Prostate gland (tissue), 2 donors: ENCODE measurements around the gene CCND1. TPM values are rescaled to one million over a fixed set of nuclear protein-coding genes. Genes with fewer than 3 reads are reported as not detected.

Experiments
- DNase-seq: peaks from one replicate; pipeline ENCODE4 v3.0.0-alpha.2; 2019; ENCODE audit warnings: low spot score
- H3K27ac ChIP-seq, 2 donors: fragments of 200-600 bp; sonication (generic); 2 replicates each; pipeline ENCODE4 v1.5.1; 2017 to 2019
- H3K27me3 ChIP-seq: fragments of 200-600 bp; sonication (generic); replicated peaks from 2 replicates; pipeline ENCODE4 v1.5.1; 2019; ENCODE audit not compliant: insufficient read depth
- H3K36me3 ChIP-seq, 2 donors: fragments of 200-600 bp; sonication (generic); 1 replicate in 1 of 2; 2 replicates in 1 of 2; pipeline versions ENCODE4 v1.5.1 to v1.8.1; 2017 to 2019
- H3K4me1 ChIP-seq: fragments of 200-600 bp; sonication (generic); replicated peaks from 2 replicates; pipeline ENCODE4 v1.5.1; 2019
- H3K4me3 ChIP-seq, 2 donors: fragments of 200-600 bp; sonication (generic); 2 replicates each; pipeline ENCODE4 v1.5.1; 2017 to 2019
- H3K9me3 ChIP-seq: fragments of 200-600 bp; sonication (generic); 2 replicates; pipeline ENCODE4 v1.5.1; 2017
- CTCF ChIP-seq, 4 experiments: fragments of 200-600 bp in 2 of 4; fragments of 450-650 bp in 2 of 4; sonication (generic) in 2 of 4; IDR thresholded peaks; 1 replicate in 3 of 4; 2 replicates in 1 of 4; pipeline ENCODE4 v1.5.1; 2016 to 2019; ENCODE audit warnings: antibody characterized with exemption in 4 of 4, mild to moderate bottlenecking in 2 of 4, moderate library complexity in 2 of 4
- POLR2A ChIP-seq: fragments of 450-650 bp; IDR thresholded peaks from one replicate; pipeline ENCODE4 v1.6.1; 2016; ENCODE audit warnings: antibody characterized with exemption, mild to moderate bottlenecking
- POLR2AphosphoS5 ChIP-seq: sonication (generic); formaldehyde crosslinking; IDR thresholded peaks from one replicate; pipeline ENCODE4 v1.6.1; 2017; ENCODE audit warnings: antibody characterized with exemption
- WGBS: methylation state at CpG from one replicate; pipeline ENCODE4 v1.1.5; 2018; 5-methylcytosine and 5-hydroxymethylcytosine counted together
- intact Hi-C: fragments of 100-400 bp; cut with DNase I; formaldehyde crosslinking; loops from one replicate; pipeline ENCODE4 v1.14.2; 2022
- total RNA-seq, 2 donors: library from RNA; depleted of rRNA; stranded (reverse); fragments of >200 nt; gene quantifications; one replicate each; pipeline ENCODE4 v1.1.0, GENCODE V29; 2016

Gene CCND1
- total RNA-seq, 2 donors from 2014 or later = 69.2 to 188 TPM

GRCh38 chr11:69697861-69698260 lies 56.9 kb downstream of the CCND1 start:
- peaks cover 10% of the 10 kb centered on the region for H3K27me3 ChIP-seq
- intact Hi-C loops = no loop called here
- no peaks in the 10 kb centered on the region for H3K36me3 ChIP-seq
- H3K4me1 ChIP-seq = no peaks in the 10 kb centered on the region
- no peak overlapping the region for H3K4me3 ChIP-seq
- DNase-seq = no peak
- TF ChIP-seq POLR2AphosphoS5 (no peak), POLR2A (no peak), CTCF (IDR thresholded peaks at IDR 0.05) (no peak)
- H3K9me3 ChIP-seq = no peaks in the 10 kb centered on the region
- H3K27ac ChIP-seq = no peak overlapping the region
- 84% methylated on average over 10 of the region's 10 CpGs for WGBS

DNA sequence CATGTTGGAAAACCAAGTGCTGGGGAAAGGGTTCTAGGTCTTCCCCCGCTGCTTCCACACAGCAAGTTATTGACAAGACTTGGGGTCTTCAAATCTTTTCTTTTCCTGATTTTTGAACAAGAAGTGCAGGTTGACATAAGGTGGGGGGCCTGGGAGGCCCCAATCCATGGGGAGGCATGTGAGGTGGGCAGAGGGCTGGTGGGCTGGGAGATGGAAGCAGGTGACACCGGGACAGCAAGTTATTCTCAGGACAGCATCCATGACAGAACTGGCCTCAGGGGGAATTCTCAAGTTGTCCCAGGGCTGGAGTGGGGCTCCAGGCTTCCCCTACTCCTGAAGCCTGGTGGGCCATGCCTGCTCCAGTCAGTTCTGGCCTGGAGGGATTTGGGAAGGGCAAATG lies 57.4 kb downstream of the CCND1 start:
- Histone ChIP-seq H3K4me1 (no peaks in the 10 kb centered on the region), H3K36me3 (no peaks in the 10 kb centered on the region), H3K9me3 (no peaks in the 10 kb centered on the region), H3K27me3 (peaks cover 15% of the 10 kb centered on the region), H3K27ac (no peak overlapping the region), H3K4me3 (no peak overlapping the region)
- 88% methylated on average over 2 of the region's 2 CpGs for WGBS
- intact Hi-C loops = no loop called here
- DNase-seq = no peak
- TF ChIP-seq CTCF (IDR thresholded peaks at IDR 0.05) = no peak
- TF ChIP-seq POLR2A = no peak
- TF ChIP-seq POLR2AphosphoS5 = no peak

GRCh38 chr11:69699213-69699612 lies 58.3 kb downstream of the CCND1 start:
- Histone ChIP-seq H3K36me3 (no peaks in the 10 kb centered on the region), H3K9me3 (no peaks in the 10 kb centered on the region), H3K27me3 (peaks cover 23% of the 10 kb centered on the region), H3K27ac (no peak overlapping the region), H3K4me3 (no peak overlapping the region), H3K4me1 (peaks cover 5% of the 10 kb centered on the region)
- 46% methylated on average over 13 of the region's 13 CpGs for WGBS
- intact Hi-C loops = no loop called here
- no peak for TF ChIP-seq POLR2A
- no peak for TF ChIP-seq POLR2AphosphoS5
- no peak for TF ChIP-seq CTCF (IDR thresholded peaks at IDR 0.05)
- no peak for DNase-seq

- no peaks in the 10 kb centered on the region for H3K9me3 ChIP-seq
- no peaks in the 10 kb centered on the region for H3K36me3 ChIP-seq
- H3K4me3 ChIP-seq = no peak overlapping the region
- H3K27me3 ChIP-seq = peaks cover 36% of the 10 kb centered on the region
- peaks cover 7% of the 10 kb centered on the region for H3K4me1 ChIP-seq
- WGBS = 71% methylated on average over 20 of the region's 20 CpGs
- intact Hi-C loops = loop anchor here (5.0 kb wide), 1 partner anchor 497 kb away; no protein-coding TSS in a partner anchor
- DNase-seq = no peak
- no peak overlapping the region for H3K27ac ChIP-seq
- TF ChIP-seq POLR2AphosphoS5 = no peak
- no peak for TF ChIP-seq POLR2A
These were observed 59.6 kb downstream of the CCND1 start for GRCh38 chr11:69700278-69701140.

- 15% methylated on average over 26 of the region's 35 CpGs for WGBS
- Histone ChIP-seq H3K9me3 (no peaks in the 10 kb centered on the region), H3K27ac (no peak overlapping the region), H3K4me3 (no peak overlapping the region), H3K4me1 (peaks cover 7% of the 10 kb centered on the region), H3K36me3 (no peaks in the 10 kb centered on the region), H3K27me3 (peaks cover 38% of the 10 kb centered on the region)
- intact Hi-C loops = loop anchor here (5.0 kb wide), 1 partner anchor 495 kb away; no protein-coding TSS in a partner anchor
- TF ChIP-seq CTCF (IDR thresholded peaks at IDR 0.05) (no peak), POLR2AphosphoS5 (no peak), POLR2A (no peak)
- DNase-seq = no peak
These were observed 61.3 kb downstream of the CCND1 start for GRCh38 chr11:69702239-69702691.
